Measurements from ENCODE around the gene XPC. TPM values are rescaled to one million over a fixed set of nuclear protein-coding genes. Genes with fewer than 3 reads are reported as not detected.

XPC gene
- total RNA-seq, 1 experiment from 2014 or later, result 15.1 TPM

DNA sequence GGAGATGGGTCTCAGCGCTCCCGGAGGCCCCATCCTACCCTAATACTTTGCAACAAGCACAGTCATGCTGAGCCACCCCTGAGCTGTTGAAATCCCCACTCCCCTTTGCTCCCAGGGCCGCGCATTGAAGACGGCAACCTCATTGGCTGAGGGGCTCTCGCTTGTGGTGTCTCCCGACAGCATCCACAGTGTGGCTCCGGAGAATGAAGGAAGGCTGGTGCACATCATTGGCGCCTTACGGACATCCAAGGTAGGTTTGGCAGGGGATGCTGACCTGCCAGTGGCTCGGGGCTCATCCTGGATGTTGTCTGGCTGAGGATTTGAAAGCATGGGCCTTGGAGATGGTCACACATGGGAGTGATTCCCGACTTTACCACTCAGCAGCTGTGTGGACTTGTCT, 47.7 kb downstream of the XPC start:
- POLR2A ChIA-PET, result no interaction called here
- H3K36me3 ChIP-seq (ENCODE audit: control insufficient read depth, insufficient read depth, low read length), result peaks cover 11% of the 10 kb centered on the region

DNA sequence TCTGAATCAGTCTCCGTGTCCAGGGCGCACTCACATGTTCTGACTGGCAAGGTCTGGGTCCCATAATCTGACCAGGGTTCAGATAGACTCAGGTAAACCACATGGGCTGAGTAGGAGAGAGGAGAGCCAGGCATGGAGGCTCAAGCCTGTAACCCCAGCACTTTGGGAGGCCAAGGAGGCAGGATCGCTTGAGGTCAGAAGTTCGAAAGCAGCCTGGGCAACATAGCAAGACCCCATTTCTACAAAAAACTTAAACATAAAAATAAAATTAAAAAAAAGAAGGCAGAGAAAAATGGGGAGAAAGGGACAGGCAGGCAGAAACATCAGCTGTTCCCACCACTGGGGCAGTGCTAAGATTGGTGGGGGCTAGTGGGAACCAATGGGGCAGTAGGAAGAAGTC, 48.2 kb downstream of the XPC start:
- no peak overlapping the region for H3K4me3 ChIP-seq (ENCODE audit: low read depth in 2 of 2, low read length in 2 of 2)
- ATAC-seq (no peak), DNase-seq (ENCODE audit: low read depth, low spot score) (no peak)
- peaks cover 11% of the 10 kb centered on the region for H3K36me3 ChIP-seq (ENCODE audit: control insufficient read depth, insufficient read depth, low read length)
- intact Hi-C loops (cut with micrococcal nuclease; ENCODE audit: unreplicated experiment) (no loop called here), in situ Hi-C loops (cut with HindIII; ENCODE audit: low pct_unique_long_range_greater_than_20kb, low sequenced_read_pairs) (no loop called here)
- no peaks in the 10 kb centered on the region for H3K27me3 ChIP-seq (ENCODE audit: control insufficient read depth, insufficient read depth, low read length)
- TF ChIP-seq REST (IDR thresholded peaks at IDR 0.05; ENCODE audit: insufficient read depth in 1 of 2, low read depth in 2 of 2, low read length in 1 of 2) (no peak), POLR2AphosphoS5 (IDR thresholded peaks at IDR 0.05; ENCODE audit: low read depth, low read length) (no peak), CTCF (IDR thresholded peaks at IDR 0.05) (no peak), SIN3A (IDR thresholded peaks at IDR 0.05; ENCODE audit: borderline replicate concordance, insufficient read depth, low read depth, low read length) (no peak), TCF7L2 (IDR thresholded peaks at IDR 0.05; ENCODE audit: low read depth, low read length) (no peak)
- BruUV-seq (replicated peaks), result no TSS peak
- H3K4me1 ChIP-seq (ENCODE audit: control insufficient read depth, insufficient read depth, low read length), result peaks cover 8% of the 10 kb centered on the region
- H3K9me3 ChIP-seq (ENCODE audit: control insufficient read depth, insufficient read depth, low read depth, low read length), result no peaks in the 10 kb centered on the region
- ChIA-PET CTCF (no interaction called here), POLR2A (no interaction called here)
- H3K27ac ChIP-seq (ENCODE audit: low read length), result no peak overlapping the region

More for the DNA sequence above, 47.7 kb downstream of the XPC start:
- TF ChIP-seq SIN3A (IDR thresholded peaks at IDR 0.05; ENCODE audit: borderline replicate concordance, insufficient read depth, low read depth, low read length), result no peak
- TF ChIP-seq CTCF (IDR thresholded peaks at IDR 0.05), result no peak
- no peak for TF ChIP-seq POLR2AphosphoS5 (IDR thresholded peaks at IDR 0.05; ENCODE audit: low read depth, low read length)
- TF ChIP-seq TCF7L2 (IDR thresholded peaks at IDR 0.05; ENCODE audit: low read depth, low read length), result no peak
- no peak for TF ChIP-seq REST (IDR thresholded peaks at IDR 0.05; ENCODE audit: insufficient read depth in 1 of 2, low read depth in 2 of 2, low read length in 1 of 2)
- Histone ChIP-seq H3K4me1 (ENCODE audit: control insufficient read depth, insufficient read depth, low read length) (peaks cover 8% of the 10 kb centered on the region), H3K27ac (ENCODE audit: low read length) (no peak overlapping the region), H3K4me3 (ENCODE audit: low read depth in 2 of 2, low read length in 2 of 2) (no peak overlapping the region), H3K9me3 (ENCODE audit: control insufficient read depth, insufficient read depth, low read depth, low read length) (no peaks in the 10 kb centered on the region), H3K27me3 (ENCODE audit: control insufficient read depth, insufficient read depth, low read length) (no peaks in the 10 kb centered on the region)
- in situ Hi-C loops (cut with HindIII; ENCODE audit: low pct_unique_long_range_greater_than_20kb, low sequenced_read_pairs), result no loop called here
- ATAC-seq, result no peak
- intact Hi-C loops (cut with micrococcal nuclease; ENCODE audit: unreplicated experiment), result no loop called here
- BruUV-seq (replicated peaks), result no TSS peak
- CTCF ChIA-PET, result no interaction called here
- DNase-seq (ENCODE audit: low read depth, low spot score), result no peak
